ENCODE data around the gene CRIP2.

The CRIP2 gene

GRCh38 chr14:105465209-105466031 is 9.2 kb upstream of the CRIP2 start:
- no peak for DNase-seq

DNA sequence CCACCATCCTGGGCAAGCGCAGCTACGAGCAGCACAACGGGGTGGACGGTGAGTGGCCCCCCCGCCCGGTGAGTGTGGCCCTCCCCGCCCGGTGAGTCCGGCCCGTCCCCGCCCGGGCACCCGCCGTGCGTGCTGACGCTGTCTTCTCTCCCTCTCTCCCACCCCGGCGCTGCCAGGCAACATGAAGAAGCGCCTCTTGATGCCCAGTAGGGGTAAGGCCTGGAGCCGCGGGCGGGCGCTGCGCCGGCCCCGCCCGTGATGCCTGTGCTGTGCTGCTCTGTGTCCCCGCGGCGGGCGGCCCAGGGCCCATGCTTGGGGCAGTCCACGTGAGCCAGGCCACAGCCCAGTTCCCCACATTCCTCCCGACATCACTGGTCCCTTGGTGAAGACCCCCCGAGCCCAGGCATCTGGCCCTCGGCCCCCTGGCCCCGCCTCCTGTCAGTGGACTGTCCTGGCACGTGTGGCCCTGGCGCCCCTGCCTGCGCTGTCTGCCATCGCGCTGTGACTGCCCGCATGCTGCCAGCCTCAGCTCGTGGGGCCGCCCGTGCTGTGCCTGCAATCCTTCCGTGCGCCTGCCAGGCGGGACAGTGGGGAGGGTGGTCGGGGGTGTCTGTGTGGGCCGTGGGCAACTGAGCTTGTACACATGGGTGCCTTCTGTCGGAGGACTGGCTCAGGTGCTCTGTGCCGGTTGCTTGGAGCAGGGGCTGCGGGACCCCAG is 7.9 kb upstream of the CRIP2 start:
- no peak for DNase-seq

GRCh38 chr14:105467249-105467941 is 7.2 kb upstream of the CRIP2 start:
- no peak for DNase-seq

- DNase-seq = no peak
These were observed 6.6 kb upstream of the CRIP2 start for GRCh38 chr14:105467942-105468471.

DNA sequence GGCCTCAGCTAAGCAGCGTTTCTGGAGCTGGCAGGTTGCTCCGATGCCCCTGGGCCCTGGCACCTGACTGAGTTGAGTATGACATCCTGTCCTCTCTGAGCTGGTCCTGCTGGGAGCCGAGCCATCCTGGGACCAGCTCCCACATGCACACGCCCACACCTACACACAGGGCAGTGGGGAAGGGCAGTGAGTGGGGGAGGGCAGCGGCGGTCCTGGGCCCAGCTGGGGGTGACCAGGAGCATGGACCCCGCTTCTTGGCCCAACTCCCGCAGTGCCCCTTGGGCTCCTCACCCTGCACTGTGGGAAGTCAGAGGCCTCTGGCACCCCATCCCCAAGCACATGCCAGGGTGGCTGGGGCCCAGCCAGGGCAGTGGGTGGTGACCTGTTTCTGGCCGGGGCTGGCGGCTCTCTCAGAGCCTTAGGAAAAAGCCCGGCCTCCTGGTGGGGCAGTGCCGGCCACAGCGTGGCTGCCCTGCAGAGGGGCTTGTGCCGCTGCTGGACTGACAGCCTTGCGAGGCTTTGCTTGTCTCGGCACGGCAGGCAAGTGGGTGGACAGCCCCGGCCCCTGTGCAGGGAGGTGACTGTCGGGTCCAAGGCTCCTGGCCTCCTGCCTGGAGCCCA is 5.9 kb upstream of the CRIP2 start:
- DNase-seq = no peak

DNA sequence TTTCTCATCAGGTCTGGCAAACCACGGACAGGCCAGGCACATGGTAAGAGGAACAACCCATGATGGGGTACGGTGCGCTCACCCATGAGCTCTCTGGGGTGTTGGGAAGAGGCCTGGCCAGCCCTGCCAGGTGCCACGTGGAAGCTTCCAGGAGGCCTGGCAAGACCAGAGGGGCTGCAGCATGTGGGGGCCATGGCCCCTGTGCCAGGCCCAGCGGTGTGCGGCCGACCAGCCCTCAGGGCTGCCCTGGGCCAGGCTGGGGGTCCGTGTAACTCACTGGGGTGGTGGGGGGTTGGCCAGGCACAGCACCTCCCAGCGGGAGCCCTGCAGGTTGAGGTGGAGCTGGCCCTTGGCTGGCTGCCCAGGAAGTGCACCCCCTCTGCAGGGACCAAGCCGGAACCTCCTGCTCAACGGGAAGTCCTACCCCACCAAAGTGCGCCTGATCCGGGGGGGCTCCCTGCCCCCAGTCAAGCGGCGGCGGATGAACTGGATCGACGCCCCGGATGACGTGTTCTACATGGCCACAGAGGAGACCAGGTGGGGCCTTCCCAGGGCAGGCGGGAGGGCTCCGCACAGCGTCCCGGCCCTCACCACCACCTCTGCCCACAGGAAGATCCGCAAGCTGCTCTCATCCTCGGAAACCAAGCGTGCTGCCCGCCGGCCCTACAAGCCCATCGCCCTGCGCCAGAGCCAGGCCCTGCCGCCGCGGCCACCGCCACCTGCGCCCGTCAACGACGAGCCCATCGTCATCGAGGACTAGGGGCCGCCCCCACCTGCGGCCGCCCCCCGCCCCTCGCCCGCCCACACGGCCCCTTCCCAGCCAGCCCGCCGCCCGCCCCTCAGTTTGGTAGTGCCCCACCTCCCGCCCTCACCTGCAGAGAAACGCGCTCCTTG is 4.9 kb upstream of the CRIP2 start:
- DNase-seq = no peak

- DNase-seq = no peak
These were observed 4.0 kb upstream of the CRIP2 start for GRCh38 chr14:105470350-105471296.

DNA sequence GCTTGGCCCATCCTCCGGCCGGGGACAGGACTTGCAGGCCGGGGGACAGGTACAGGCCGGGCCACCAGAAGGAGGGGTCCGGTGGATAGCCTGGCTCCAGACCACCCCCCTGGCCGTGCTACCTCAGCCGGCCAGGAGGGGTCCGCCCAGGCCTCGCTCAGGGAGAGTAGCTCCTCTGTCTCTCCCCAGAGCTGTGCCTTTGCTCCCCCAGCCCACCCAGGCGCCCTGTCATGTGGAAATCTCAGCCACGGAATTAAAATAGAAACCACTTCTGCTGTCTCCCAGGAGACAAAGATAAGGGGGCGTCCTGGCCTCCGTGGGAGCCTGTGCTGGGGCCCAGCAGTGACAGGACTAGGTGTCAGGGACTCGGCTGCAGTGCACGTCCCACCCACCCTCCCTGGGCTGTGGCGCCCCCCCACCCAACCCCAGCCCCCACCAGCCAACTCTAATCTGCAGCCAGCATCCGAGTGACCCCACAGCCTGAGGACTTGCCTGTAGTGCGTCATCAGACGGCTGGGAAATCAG is 3.3 kb upstream of the CRIP2 start:
- DNase-seq = no peak

DNA sequence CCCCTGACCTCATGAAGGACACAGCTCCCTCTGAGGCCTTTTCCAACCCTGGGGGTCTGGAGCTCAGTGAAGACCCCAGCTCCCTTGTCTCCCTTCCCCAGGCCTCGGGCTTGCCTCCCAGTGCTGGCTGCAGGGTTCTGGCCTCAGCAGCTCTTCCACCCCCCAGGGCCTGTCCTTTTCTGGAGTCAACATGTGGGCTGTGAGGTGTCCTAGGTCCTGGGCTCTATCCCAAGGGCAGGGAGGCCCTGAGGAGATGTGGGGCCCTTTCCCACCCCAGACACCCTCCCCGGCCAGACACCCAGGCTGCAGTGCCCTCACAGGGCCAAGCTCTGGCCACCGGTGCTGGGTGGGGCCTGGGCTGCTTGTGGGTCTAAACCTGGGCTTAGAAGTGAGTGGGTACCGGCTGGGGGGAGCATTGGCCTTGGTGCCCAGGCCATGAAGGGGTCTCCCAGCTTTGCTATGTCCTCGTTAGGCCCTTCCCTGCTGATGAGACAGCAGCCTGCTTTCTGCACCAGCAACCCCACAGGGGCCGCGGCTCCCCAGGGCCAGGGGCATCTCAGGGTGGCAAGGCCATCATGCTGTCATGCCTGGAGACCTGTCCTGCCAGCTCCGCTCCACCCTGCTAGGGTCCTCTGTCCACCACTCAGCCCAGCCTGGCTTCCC is 2.7 kb upstream of the CRIP2 start:
- DNase-seq = no peak

GRCh38 chr14:105472486-105472991 is 2.1 kb upstream of the CRIP2 start:
- no peak for DNase-seq

DNA sequence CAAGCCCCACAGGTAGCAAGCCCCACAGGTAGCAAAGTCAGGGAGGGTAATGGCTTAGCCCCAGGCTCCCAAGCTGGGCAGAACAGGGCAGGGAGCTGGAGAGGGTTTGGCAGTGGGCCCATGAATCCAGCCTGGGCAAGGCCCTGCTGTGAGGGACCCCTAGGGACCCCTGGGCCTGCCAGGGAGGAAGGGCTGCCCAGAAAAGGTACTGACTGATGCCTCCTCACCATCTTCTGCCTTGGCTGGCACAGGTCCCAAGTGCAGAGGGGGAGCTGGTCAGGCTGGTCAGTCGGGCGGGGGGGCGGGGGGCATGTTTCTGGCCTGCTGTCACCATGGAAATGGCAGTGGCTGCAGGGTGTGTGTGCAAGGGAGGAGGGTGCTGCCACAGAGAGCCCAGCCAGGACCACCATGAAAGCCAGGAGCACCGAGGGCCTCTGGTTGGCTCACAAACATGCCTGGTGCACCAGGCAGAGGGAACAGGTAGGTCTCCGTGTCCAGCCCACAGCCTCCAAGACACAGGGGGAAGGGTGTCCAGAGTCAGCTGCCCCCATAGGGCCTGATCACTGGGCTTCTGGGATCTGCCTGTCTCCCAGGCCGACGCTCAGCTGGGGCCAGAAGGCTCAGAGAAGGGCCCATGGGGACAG is 1.5 kb upstream of the CRIP2 start:
- no peak for DNase-seq

DNA sequence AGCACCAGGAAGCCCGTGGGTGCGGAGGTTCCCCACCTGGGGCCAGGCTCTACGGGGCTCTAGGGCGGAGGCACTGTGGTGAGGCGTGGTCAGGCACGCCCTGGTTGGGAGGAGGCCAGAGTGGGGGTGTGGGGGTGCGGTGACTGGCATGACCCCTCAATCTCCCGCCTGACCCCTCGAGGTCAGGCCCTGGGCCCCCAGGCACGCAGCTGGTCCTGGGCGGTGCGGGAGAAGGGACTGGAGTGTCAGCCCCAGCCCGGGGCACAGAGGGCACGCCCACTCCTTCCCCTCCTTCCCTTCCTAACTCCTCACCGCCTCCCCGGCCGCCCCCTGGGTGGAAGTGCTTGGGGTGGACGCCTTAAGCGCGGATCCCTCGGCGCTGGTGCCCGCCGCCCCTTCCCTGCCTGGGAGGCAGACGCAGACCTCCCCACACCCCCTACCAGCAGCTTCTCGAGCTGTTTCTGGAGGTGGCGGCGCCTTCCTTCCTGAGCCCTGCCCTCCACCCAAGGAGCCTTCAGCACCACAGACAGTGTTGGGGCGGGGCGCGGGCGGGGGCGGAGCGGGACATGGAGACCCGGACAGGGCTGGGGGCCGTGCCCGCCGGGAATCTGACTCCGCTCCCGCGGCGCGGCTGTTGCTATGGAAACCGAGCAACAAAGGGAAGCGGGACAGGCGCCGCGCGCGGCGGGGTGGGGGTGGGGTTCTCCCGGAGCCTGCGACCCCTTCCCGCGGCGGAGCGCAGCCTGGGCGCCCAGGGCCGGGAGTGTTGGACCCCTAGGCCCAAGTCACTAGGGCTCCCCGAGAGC is 741 bp upstream of the CRIP2 start:
- DNase-seq = peak; percentile 67 to 83

DNA sequence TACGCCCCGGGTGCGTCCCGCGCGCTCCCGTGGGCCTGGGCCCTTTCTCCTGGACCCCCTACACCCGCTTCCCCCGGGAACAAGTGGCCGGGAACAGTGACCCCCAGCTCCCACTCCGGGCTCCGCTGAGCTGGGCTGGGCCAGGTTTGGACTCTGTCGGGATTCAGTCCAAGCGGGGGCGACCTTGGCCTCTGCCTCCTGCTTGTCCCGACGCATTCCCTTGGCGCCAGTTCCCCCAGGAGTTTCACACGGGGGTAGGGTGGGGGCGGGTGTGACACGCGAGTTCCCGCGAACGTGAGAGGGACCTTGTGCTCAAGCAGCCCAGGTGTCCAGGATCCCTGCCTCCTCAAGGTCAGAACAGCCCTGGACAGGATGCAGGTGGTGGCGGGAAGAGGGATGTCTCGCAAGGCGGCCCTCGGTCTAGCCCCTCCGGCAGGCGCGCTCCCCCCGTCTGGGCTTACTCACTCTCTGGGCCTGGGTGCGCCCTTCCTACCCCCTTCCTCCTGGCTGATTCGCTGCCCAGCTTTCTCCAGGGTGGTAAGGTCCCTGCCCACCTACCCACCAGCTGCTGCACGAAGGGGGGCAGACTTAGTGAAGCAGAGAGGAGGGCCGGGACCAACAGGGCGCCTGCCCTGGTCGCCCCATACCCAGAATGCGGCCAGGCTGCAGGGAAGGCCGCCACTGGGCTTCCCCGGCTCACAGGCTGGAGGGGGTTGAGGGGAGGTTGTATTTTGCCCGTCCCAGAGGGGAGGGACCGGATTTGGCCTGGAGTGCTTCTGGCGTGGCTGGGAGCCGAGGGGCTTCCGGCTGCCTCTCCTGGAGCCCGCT is 862 bp downstream of the CRIP2 start:
- DNase-seq = peak in 1 of 2 donors; percentile 16

GRCh38 chr14:105476097-105476830 is 1.6 kb downstream of the CRIP2 start:
- no peak for DNase-seq

- DNase-seq = no peak
These were observed 2.4 kb downstream of the CRIP2 start for GRCh38 chr14:105476831-105477659.

Data from CD4-positive, alpha-beta T cell treated with Interferon alpha-2 for 1 hour (primary cell).